Superior temporal gyrus (tissue), 1 donor: ENCODE results near the gene OTOS.

Experiments
- DNase-seq: peaks from one replicate; pipeline ENCODE4 v3.0.0-alpha.2; 2016; ENCODE audit errors: extremely low spot score

Gene OTOS

GRCh38 chr2:240114233-240114632, 26.2 kb downstream of the OTOS start:
- no peak for DNase-seq

- no peak for DNase-seq
Observed at GRCh38 chr2:240112914-240113690, 27.4 kb downstream of the OTOS start.

- DNase-seq = no peak
Observed at GRCh38 chr2:240111253-240111652, 29.2 kb downstream of the OTOS start.

- no peak for DNase-seq
Observed at GRCh38 chr2:240109386-240109785, 31.1 kb downstream of the OTOS start.

- no peak for DNase-seq
Observed at GRCh38 chr2:240107477-240107796, 33.0 kb downstream of the OTOS start.

GRCh38 chr2:240106765-240107476, 33.5 kb downstream of the OTOS start:
- no peak for DNase-seq

- no peak for DNase-seq
Observed at GRCh38 chr2:240105982-240106381, 34.5 kb downstream of the OTOS start.

GRCh38 chr2:240103136-240103535, 37.3 kb downstream of the OTOS start:
- DNase-seq = no peak

GRCh38 chr2:240098349-240098748, 42.1 kb downstream of the OTOS start:
- DNase-seq = no peak

GRCh38 chr2:240095556-240096523, 44.6 kb downstream of the OTOS start:
- no peak for DNase-seq

- DNase-seq = no peak
Observed at GRCh38 chr2:240089306-240089705, 51.2 kb downstream of the OTOS start.
